Skin epidermis (tissue), 12 donors: ENCODE measurements around the gene LRRN1.
A peak's percentile ranks its signal among the peaks of the same experiment; 100 is the strongest.

ENCODE experiments used
- H3K27ac ChIP-seq, 21 experiments: fragments of 200-600 bp; sonication (generic) in 11 of 21; one replicate each; pipeline ENCODE4 v1.5.0; 2020; ENCODE audit warnings: mild to moderate bottlenecking in 3 of 21, inconsistent platforms in 2 of 21, moderate library complexity in 2 of 21
- H3K4me3 ChIP-seq, 7 experiments: fragments of 200-600 bp; sonication (generic) in 2 of 7; one replicate each; pipeline ENCODE4 v1.5.0; 2020; ENCODE audit warnings: inconsistent platforms in 2 of 7, mild to moderate bottlenecking in 2 of 7, moderate library complexity in 1 of 7

LRRN1 gene

DNA sequence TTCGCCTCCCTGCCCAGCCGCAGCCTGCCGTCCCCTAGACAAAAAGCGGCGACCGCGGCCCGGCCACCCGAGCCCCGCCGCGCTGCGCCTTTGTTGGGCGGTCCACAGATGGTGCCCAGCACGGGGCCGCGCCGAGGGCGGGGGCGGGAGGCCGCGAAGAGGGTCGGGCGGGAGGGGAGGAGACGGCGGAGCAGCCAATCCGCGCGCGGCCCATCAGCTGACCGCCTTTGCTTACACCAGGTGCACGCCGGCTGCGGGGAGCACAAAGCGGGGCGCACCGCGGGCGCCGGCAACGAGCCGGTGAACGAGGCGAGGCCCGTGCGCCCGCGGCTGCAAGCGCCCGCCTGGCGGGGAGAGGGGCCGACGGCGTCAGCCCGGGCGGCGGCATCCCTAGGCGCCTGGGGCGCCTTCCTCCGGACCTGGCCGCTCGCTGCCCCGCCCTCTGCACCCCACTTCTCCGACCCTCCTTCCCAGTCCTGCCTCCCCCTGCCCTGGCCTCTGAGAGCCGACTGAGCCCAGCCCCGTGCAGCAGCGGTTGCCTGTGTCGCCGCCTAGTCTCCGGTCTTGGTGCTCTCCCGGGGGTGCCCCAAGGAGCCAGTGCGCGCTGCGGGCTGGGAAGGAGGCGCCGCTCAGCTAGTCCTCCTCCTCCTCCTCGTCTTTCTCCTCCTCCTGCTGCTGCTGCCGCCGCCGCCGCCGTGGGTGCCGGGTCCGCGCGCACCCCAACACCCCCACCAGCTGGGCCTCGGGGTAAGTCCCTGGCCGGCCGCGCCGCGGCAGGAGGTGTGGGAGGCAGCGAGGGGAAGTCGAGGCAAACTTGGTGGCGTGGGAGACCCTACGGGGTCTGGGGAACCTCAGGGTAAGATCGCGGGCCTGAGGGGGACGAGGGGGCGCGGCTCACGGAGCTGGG is at the start of gene LRRN1:
TSS of gene LRRN1 (plus strand) at position 259 of the 907 bp plus-strand sequence. CDS start 45,211 bp downstream, outside the sequence.
- H3K4me3 ChIP-seq: peak within 1 kb of the TSS; percentile 31 to 59 (median 47)
- H3K27ac ChIP-seq: peak within 1 kb of the TSS in 9 of 21 experiments; percentile 27 to 80 (median 53)

- H3K4me3 ChIP-seq: no peak overlapping the region
- no peak overlapping the region for H3K27ac ChIP-seq
Observed at GRCh38 chr3:3753416-3753815, 45.8 kb upstream of the LRRN1 start.

- no peak overlapping the region for H3K27ac ChIP-seq
- no peak overlapping the region for H3K4me3 ChIP-seq
Observed at GRCh38 chr3:3765661-3766060, 33.6 kb upstream of the LRRN1 start.

DNA sequence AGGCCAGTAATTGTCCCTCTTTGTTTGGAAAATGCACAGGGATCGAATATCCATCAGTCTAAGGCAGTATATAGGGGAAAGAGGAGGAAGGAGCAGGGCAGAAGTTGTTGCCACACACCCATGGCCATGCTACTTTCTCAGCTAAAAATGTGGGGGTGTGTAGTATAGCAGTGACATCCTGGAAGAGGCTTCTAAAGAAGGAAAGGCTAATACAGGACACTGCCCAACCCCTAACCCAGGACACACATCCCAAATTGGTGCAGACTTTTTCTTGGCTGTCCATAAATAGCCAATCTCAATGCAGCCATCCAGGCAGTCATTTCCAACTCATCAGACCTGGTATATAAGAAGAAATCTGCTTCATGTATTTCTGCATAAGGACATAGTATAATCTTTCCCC is 33.1 kb upstream of the LRRN1 start:
- Histone ChIP-seq H3K4me3 (no peak overlapping the region), H3K27ac (no peak overlapping the region)

GRCh38 chr3:3771094-3771493 is 28.1 kb upstream of the LRRN1 start:
- no peak overlapping the region for H3K4me3 ChIP-seq
- H3K27ac ChIP-seq: no peak overlapping the region

DNA sequence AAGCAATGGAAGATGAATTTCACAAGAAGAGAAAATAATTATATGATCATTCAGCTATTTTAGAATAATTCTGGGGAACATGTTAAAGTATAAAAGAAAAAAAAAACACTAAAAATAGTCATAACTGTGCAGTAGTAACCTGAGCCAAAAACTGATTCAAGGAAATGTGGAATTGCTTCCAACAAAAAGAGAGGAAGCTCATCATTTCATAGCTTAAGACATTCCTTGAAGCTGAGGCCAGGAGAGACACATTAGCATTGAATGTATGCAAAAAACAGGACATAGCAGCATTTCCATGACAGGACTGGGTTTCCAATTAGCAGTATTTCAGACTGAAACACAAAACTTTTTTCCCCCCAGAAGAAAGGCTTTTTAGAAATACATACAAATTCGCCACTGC is 27.7 kb upstream of the LRRN1 start:
- Histone ChIP-seq H3K27ac (no peak overlapping the region), H3K4me3 (no peak overlapping the region)

GRCh38 chr3:3772338-3772737 is 26.9 kb upstream of the LRRN1 start:
- H3K4me3 ChIP-seq: no peak overlapping the region
- H3K27ac ChIP-seq: no peak overlapping the region

DNA sequence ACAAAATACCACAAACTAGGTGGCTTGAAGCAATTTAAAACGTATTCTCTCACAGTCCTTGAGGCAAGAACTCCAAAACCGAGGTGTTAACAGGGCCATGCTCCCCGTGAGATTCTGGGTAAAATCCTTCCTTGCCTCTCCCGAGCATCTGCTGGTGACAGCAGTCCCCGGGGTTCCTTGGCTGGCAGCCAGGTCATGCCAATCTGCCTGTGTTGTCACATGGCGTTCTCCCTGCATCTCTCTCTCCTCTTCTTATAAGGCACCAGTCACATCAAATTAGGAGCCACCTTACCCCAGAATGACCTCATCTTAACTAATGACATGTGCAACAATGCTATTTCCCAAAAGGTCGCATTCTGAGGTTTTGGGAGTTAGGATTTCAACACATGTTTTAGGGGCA is 26.3 kb upstream of the LRRN1 start:
- Histone ChIP-seq H3K4me3 (no peak overlapping the region), H3K27ac (no peak overlapping the region)

- H3K27ac ChIP-seq: no peak overlapping the region
- no peak overlapping the region for H3K4me3 ChIP-seq
Observed at GRCh38 chr3:3776607-3777006, 22.6 kb upstream of the LRRN1 start.

DNA sequence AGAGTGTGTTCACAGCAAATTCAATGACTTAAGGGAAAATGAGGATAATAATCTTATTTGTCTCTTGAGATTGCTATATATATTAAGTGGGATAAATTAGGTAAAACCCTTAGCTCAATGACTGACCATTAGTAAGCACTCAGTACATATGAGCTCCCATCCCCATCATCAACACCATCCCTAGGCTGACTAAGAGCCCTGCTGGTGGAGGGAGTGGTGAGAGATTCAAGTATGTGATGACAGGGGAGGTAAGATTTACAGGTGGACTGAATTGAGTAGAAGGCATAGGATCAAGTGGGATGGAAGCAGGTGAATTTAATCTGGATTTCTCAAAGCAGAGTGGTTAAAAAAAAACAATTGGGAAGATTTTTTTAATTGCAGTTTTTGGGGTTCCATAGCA is 21.0 kb upstream of the LRRN1 start:
- no peak overlapping the region for H3K27ac ChIP-seq
- no peak overlapping the region for H3K4me3 ChIP-seq

DNA sequence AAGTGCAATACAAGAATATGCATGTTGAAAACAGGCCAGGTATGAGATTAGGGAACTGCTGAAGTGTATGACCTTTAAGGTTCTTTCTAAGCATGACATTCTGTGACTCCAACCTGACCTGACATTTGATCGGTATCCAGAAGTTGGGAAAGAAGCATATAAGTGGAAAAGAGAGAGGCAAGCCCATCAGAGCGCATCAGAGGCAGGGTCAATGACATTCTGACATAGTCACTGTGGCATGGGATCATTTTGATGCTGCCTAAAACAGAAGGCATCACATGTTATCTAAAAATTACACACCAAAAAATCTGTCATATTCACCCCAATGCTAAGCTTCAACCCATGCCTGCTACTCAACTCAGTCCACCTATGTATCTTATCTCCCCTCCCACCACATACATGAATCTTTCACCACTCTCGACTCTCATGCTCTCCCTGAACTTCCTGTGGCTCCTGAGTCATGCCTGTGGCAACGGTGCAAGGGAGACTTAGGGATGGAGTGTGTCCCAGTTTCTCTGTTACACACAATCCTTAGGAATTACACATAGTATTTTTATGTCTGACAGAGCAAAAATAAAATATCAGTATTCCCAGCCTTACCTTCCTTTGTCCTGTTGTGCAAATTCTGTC is 20.5 kb upstream of the LRRN1 start:
- no peak overlapping the region for H3K4me3 ChIP-seq
- H3K27ac ChIP-seq: no peak overlapping the region

DNA sequence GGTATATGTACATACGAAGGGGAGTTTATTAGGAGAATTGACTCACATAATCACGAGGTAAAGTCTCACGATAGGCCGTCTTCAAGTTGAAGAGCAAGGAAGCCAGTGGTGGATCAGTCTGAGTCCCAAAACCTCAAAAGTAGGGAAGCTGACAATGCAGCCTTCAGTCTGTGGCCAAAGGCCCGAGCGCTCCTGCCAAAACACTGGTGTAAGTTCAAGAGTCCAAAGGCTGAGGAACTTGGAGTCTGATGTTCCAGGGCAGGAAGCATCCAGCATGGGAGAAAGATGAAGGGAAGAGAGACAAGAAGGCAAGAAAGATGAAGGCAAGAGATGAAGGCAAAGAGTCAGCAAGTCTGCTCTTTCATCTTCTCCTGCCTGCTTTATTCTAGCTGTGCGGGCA is 16.8 kb upstream of the LRRN1 start:
- Histone ChIP-seq H3K4me3 (no peak overlapping the region), H3K27ac (no peak overlapping the region)

- H3K27ac ChIP-seq: no peak overlapping the region
- H3K4me3 ChIP-seq: no peak overlapping the region
Observed at GRCh38 chr3:3783210-3783609, 16.0 kb upstream of the LRRN1 start.

DNA sequence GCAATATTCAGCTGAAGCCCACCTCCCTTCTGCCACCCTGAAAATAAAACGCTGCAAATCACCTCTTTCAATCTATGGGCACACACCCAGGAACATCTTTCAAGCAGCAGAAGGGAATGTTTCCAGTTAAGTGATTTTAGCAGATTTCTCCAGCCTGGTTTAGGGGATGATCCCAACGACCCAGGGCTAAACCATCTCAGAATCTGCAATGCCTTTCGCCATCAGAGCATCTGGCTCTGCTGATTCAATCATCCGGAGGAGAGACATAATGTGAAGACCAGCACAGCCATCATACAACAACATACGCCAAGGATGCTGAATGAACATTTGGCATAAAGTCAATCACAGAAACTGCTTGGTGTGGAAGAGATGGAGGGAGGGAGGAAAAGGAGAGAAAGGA is 15.5 kb upstream of the LRRN1 start:
- H3K27ac ChIP-seq: no peak overlapping the region
- H3K4me3 ChIP-seq: no peak overlapping the region

DNA sequence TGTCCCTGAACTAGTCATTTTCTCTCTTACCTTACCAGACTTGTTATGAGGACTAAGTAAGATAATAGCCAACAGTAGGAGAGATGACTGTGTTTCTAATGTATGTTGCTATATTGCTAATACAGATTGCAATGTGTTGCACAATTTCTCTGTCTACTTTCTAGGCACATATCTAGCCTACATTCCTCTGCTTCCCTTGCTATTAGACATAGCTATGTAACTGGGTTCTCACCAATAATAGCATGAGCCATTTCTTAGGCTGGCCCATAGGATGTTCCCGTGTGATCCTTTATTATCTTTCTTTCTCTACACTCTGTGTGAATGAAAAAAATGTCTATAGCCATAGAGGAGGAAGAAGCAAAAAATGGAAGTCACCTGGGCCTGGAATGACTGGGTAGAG is 6.8 kb upstream of the LRRN1 start:
- no peak overlapping the region for H3K4me3 ChIP-seq
- no peak overlapping the region for H3K27ac ChIP-seq

DNA sequence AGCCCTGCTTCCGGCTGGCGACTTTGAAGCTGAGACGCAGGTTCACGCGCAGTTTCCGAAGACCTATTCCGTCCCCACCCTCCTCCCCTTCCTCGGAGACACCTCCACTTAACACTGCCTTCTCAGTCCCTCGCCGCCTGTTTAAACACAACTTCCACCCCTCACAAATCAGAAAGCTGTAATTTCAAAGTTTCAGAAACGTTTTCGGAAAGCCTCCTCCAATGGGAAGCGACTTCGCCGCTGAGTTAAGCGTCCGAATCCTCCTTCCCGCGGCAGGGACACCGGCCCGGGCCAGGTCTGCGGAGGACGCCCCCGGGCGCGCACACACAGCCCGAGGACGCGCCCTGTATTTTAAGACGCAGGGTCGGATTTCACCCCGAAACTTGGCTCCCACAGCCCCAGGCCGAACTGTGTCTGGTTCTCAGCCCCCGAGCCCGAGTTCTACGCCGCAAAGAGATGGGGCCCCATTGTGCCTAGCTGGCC is 559 bp upstream of the LRRN1 start:
- Histone ChIP-seq H3K27ac (peak overlapping the region in 4 of 21 experiments; percentile 5 to 66 (median 56)), H3K4me3 (peak overlapping the region; percentile 31 to 59 (median 47))

DNA sequence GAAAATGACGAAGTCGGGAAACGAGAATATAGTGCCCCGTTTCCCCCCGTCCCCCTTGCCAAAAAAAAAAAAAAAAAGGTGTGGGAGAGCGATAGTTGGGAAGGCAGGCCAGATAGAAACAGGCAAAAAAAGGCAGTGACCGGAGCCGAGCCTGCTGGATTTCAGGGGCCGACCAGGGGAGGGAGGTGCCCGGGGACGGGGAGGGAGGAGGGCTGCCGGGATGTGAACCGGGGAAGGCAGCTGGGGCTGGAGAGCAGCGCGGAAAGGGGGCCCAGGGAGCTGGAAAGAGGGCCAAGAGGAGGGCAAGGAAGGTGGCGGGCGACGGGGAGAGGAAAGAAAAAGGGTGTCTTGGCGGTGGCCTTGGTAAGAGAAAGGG is 837 bp downstream of the LRRN1 start:
- H3K27ac ChIP-seq: peak overlapping the region in 9 of 21 experiments; percentile 7 to 80 (median 42)
- H3K4me3 ChIP-seq: peak overlapping the region; percentile 31 to 59 (median 47)

- peak overlapping the region in 4 of 21 experiments; percentile 2 to 80 (median 50) for H3K27ac ChIP-seq
- H3K4me3 ChIP-seq: peak overlapping the region in 5 of 7 experiments; percentile 31 to 59 (median 48)
Observed at GRCh38 chr3:3800685-3801493, 1.7 kb downstream of the LRRN1 start.

- no peak overlapping the region for H3K4me3 ChIP-seq
- no peak overlapping the region for H3K27ac ChIP-seq
Observed at GRCh38 chr3:3801494-3801841, 2.2 kb downstream of the LRRN1 start.

DNA sequence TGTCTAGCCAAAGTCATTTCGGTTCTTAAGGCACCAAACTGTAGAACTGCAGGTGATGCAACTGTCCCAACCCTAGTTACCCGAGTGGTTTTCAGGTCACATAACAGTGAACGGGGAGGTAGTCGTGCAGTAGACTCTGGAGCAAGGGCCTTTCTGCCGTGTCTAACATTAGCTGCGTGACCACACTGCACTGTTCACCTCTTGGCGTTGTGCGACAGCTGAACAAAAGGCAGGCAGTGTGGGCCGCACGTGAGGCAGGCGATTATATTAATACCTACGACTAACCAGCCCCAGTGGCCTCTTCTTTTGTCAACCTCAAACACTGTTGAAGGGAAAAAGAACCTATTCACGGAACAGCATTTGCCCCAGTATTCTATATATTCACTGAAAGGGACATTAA is 2.8 kb downstream of the LRRN1 start:
- H3K27ac ChIP-seq: no peak overlapping the region
- no peak overlapping the region for H3K4me3 ChIP-seq
